Measurements from ENCODE around the gene EBLN1. TPM values are rescaled to one million over a fixed set of nuclear protein-coding genes. Genes with fewer than 3 reads are reported as not detected.
A peak's percentile ranks its signal among the peaks of the same experiment; 100 is the strongest.

EBLN1 gene
- total RNA-seq, 1 experiment from 2014 or later = not detected

GRCh38 chr10:22228167-22228938, 10.5 kb upstream of the EBLN1 start:
- Histone ChIP-seq H3K79me1 (ENCODE audit: insufficient read depth, low read depth, low read length, poor library complexity, severe bottlenecking) (no peaks in the 10 kb centered on the region), H3K23ac (ENCODE audit: insufficient read length, low read depth, low read length) (no peak overlapping the region), H4K20me1 (ENCODE audit: control insufficient read depth, insufficient read depth, insufficient read length) (no peaks in the 10 kb centered on the region), H3K4ac (ENCODE audit: low read depth, low read length) (no peak overlapping the region), H3K27ac (ENCODE audit: insufficient read length, low read depth, low read length) (no peak overlapping the region), H2AK5ac (ENCODE audit: insufficient read length, low read length) (no peak overlapping the region), H3K23me2 (ENCODE audit: insufficient read length, low read depth, low read length, poor library complexity, severe bottlenecking) (no peaks in the 10 kb centered on the region), H3K9ac (ENCODE audit: extremely low read depth, insufficient read length, low read length) (peak overlapping the region; percentile 80), H4K5ac (ENCODE audit: insufficient read length, low read depth, low read length) (no peak overlapping the region), H4K8ac (replicated peaks; ENCODE audit: insufficient read length, low read depth, low read length) (no peak overlapping the region), H2AFZ (ENCODE audit: low read length) (peak overlapping the region; percentile 56), H3K4me1 (ENCODE audit: insufficient read depth, low read length) (no peaks in the 10 kb centered on the region), H4K91ac (ENCODE audit: insufficient read length, low read depth, low read length) (no peak overlapping the region), H3K4me2 (ENCODE audit: insufficient read depth, insufficient read length, low read length) (peak overlapping the region; percentile 68), H3K56ac (ENCODE audit: insufficient read length, low read depth, low read length) (no peak overlapping the region), H2BK12ac (ENCODE audit: insufficient read length, low read depth, low read length) (no peak overlapping the region), H3K14ac (ENCODE audit: insufficient read depth, low read length) (no peak overlapping the region), H3K79me2 (ENCODE audit: insufficient read depth, low read length) (no peaks in the 10 kb centered on the region), H2BK120ac (ENCODE audit: low read depth, low read length, poor library complexity, severe bottlenecking) (no peak overlapping the region), H2BK15ac (ENCODE audit: low read depth, low read length) (no peak overlapping the region), H2BK5ac (ENCODE audit: insufficient read length, low read length) (no peak overlapping the region), H3T11ph (ENCODE audit: low read length) (no peak overlapping the region), H3K27me3 (ENCODE audit: insufficient read depth, low read length) (no peaks in the 10 kb centered on the region), H3K18ac (ENCODE audit: insufficient read length, low read depth, low read length) (no peak overlapping the region), H2BK20ac (ENCODE audit: low read depth, low read length, poor library complexity, severe bottlenecking) (no peak overlapping the region), H3K9me3 (ENCODE audit: control insufficient read depth, low read depth, low read length) (no peaks in the 10 kb centered on the region)
- DNase-seq = no peak
- peak overlapping the region; percentile 81 to 91 for H3K4me3 Mint-ChIP-seq
- peaks cover 0 to 4% of the 10 kb centered on the region in 2 experiments; a peak in 1 of 5 replicates for H3K9me3 Mint-ChIP-seq
- peaks cover 16% of the 10 kb centered on the region for H3K27me3 Mint-ChIP-seq (ENCODE audit: low read depth)
- no CpG with 5 or more reads among the region's 9 CpGs for WGBS (ENCODE audit: extremely low coverage, insufficient read length, low lambda C conversion rate)
- H3K27ac Mint-ChIP-seq = no peak overlapping the region
- peaks cover 5 to 8% of the 10 kb centered on the region in 2 experiments; a peak in 2 of 4 replicates for H3K4me1 Mint-ChIP-seq
- no peak for TF ChIP-seq CTCF (conservative IDR thresholded peaks at IDR 0.05)
- H3K36me3 Mint-ChIP-seq (ENCODE audit: insufficient read depth in 1 of 3, low read depth in 3 of 3) = peaks cover 0 to 3% (median 0%) of the 10 kb centered on the region in 3 experiments; a peak in 1 of 7 replicates

Data from H9 (cell line).